H9 (cell line): Measurements from ENCODE around the gene MACC1. TPM values are rescaled to one million over a fixed set of nuclear protein-coding genes. Genes with fewer than 3 reads are reported as not detected.

Source experiments
- DNase-seq: peaks from one replicate; pipeline ENCODE4 v3.0.0-alpha.2; 2017
- H2AFZ ChIP-seq: one replicate; pipeline ENCODE4 v1.6.1; 2013; ENCODE audit warnings: mild to moderate bottlenecking, low read length, control low read depth, moderate library complexity
- H2AK5ac ChIP-seq: 2 replicates; pipeline ENCODE4 v1.6.1; 2013; ENCODE audit warnings: low read length, control low read depth, mixed read lengths; ENCODE audit not compliant: insufficient read length
- H2BK120ac ChIP-seq: one replicate; pipeline ENCODE4 v1.6.1; 2013; ENCODE audit warnings: low read depth, mild to moderate bottlenecking, low read length, control low read depth, inconsistent platforms; ENCODE audit not compliant: poor library complexity, severe bottlenecking
- H2BK12ac ChIP-seq: 2 replicates; pipeline ENCODE4 v1.6.1; 2013; ENCODE audit warnings: low read length, control low read depth, mixed read lengths, low read depth; ENCODE audit not compliant: insufficient read length
- H2BK15ac ChIP-seq: 2 replicates; pipeline ENCODE4 v1.6.1; 2013; ENCODE audit warnings: low read depth, low read length, control low read depth
- H2BK20ac ChIP-seq: one replicate; pipeline ENCODE4 v1.6.1; 2013; ENCODE audit warnings: low read depth, mild to moderate bottlenecking, low read length, control low read depth, inconsistent platforms; ENCODE audit not compliant: poor library complexity, severe bottlenecking
- H2BK5ac ChIP-seq: 2 replicates; pipeline ENCODE4 v1.6.1; 2013; ENCODE audit warnings: low read length, control low read depth, mixed read lengths; ENCODE audit not compliant: insufficient read length
- H3K14ac ChIP-seq: 2 replicates; pipeline ENCODE4 v1.6.1; 2013; ENCODE audit warnings: low read length, control low read depth; ENCODE audit not compliant: insufficient read depth
- H3K18ac ChIP-seq: 2 replicates; pipeline ENCODE4 v1.6.1; 2013; ENCODE audit warnings: low read depth, mild to moderate bottlenecking, mixed read lengths, low read length, control low read depth; ENCODE audit not compliant: insufficient read length
- H3K23ac ChIP-seq: 2 replicates; pipeline ENCODE4 v1.6.1; 2013; ENCODE audit warnings: low read length, control low read depth, mixed read lengths, low read depth; ENCODE audit not compliant: insufficient read length
- H3K23me2 ChIP-seq: 2 replicates; pipeline ENCODE4 v1.6.1; 2013; ENCODE audit warnings: low read depth, mild to moderate bottlenecking, mixed read lengths, low read length, control low read depth; ENCODE audit not compliant: insufficient read length, poor library complexity, severe bottlenecking
- H3K27ac ChIP-seq: 2 replicates; pipeline ENCODE4 v1.5.1; 2013; ENCODE audit warnings: low read length, control low read depth, mixed read lengths, low read depth; ENCODE audit not compliant: insufficient read length
- H3K27me3 ChIP-seq: 2 replicates; pipeline ENCODE4 v1.6.1; 2013; ENCODE audit warnings: low read length, control low read depth, inconsistent platforms; ENCODE audit not compliant: insufficient read depth
- H3K4ac ChIP-seq: 2 replicates; pipeline ENCODE4 v1.6.1; 2013; ENCODE audit warnings: low read depth, mild to moderate bottlenecking, control low read depth, inconsistent platforms, low read length, moderate library complexity
- H3K4me1 ChIP-seq: 2 replicates; pipeline ENCODE4 v1.6.1; 2013; ENCODE audit warnings: low read length, control low read depth, inconsistent platforms; ENCODE audit not compliant: insufficient read depth
- H3K4me2 ChIP-seq: 2 replicates; pipeline ENCODE4 v1.6.1; 2013; ENCODE audit warnings: low read length, control low read depth, mixed read lengths; ENCODE audit not compliant: insufficient read length, insufficient read depth
- H3K56ac ChIP-seq: 2 replicates; pipeline ENCODE4 v1.6.1; 2013; ENCODE audit warnings: low read depth, mild to moderate bottlenecking, mixed read lengths, low read length, control low read depth; ENCODE audit not compliant: insufficient read length
- H3K79me1 ChIP-seq: 2 replicates; pipeline ENCODE4 v1.6.1; 2013; ENCODE audit warnings: low read depth, mild to moderate bottlenecking, moderate library complexity, low read length, control low read depth, inconsistent platforms; ENCODE audit not compliant: insufficient read depth, poor library complexity, severe bottlenecking
- H3K79me2 ChIP-seq: 2 replicates; pipeline ENCODE4 v1.6.1; 2013; ENCODE audit warnings: low read length, control low read depth, inconsistent platforms; ENCODE audit not compliant: insufficient read depth
- H3K9ac ChIP-seq: 2 replicates; pipeline ENCODE4 v1.6.1; 2013; ENCODE audit warnings: low read length, control low read depth, mixed read lengths; ENCODE audit not compliant: insufficient read length; ENCODE audit errors: extremely low read depth
- H3K9me3 ChIP-seq: one replicate; pipeline ENCODE4 v1.6.1; 2013; ENCODE audit warnings: low read depth, low read length, inconsistent platforms; ENCODE audit not compliant: control insufficient read depth
- H3T11ph ChIP-seq: one replicate; pipeline ENCODE4 v1.6.1; 2013; ENCODE audit warnings: mild to moderate bottlenecking, low read length, control low read depth, inconsistent platforms
- H4K20me1 ChIP-seq: one replicate; pipeline ENCODE4 v1.6.1; 2013; ENCODE audit not compliant: control insufficient read depth, insufficient read length, insufficient read depth
- H4K5ac ChIP-seq: 2 replicates; pipeline ENCODE4 v1.6.1; 2013; ENCODE audit warnings: low read depth, mild to moderate bottlenecking, mixed read lengths, low read length, control low read depth; ENCODE audit not compliant: insufficient read length
- H4K8ac ChIP-seq: replicated peaks from 2 replicates; pipeline ENCODE4 v1.6.1; 2013; ENCODE audit warnings: low read length, control low read depth, mixed read lengths, low read depth; ENCODE audit not compliant: insufficient read length
- H4K91ac ChIP-seq: 2 replicates; pipeline ENCODE4 v1.6.1; 2013; ENCODE audit warnings: low read depth, mild to moderate bottlenecking, moderate library complexity, mixed read lengths, low read length, control low read depth; ENCODE audit not compliant: insufficient read length
- H3K27ac Mint-ChIP-seq, 3 experiments: 2 replicates in 2 of 3; 3 replicates in 1 of 3; pipeline ENCODE4 v1.8.0; 2020 to 2021; ENCODE audit warnings: mixed read lengths in 3 of 3, mild to moderate bottlenecking in 1 of 3, moderate library complexity in 1 of 3
- H3K27me3 Mint-ChIP-seq: 2 replicates; pipeline ENCODE4 v1.8.0; 2021; ENCODE audit warnings: low read depth, mild to moderate bottlenecking, moderate library complexity, mixed read lengths
- H3K36me3 Mint-ChIP-seq, 3 experiments: 2 replicates in 2 of 3; 3 replicates in 1 of 3; pipeline ENCODE4 v1.8.0; 2020 to 2021; ENCODE audit warnings: low read depth in 3 of 3, mixed read lengths in 3 of 3; ENCODE audit not compliant: insufficient read depth in 1 of 3
- H3K4me1 Mint-ChIP-seq, 2 experiments: 2 replicates each; pipeline ENCODE4 v1.8.0; 2020; ENCODE audit warnings: mixed read lengths in 2 of 2
- H3K4me3 Mint-ChIP-seq, 2 experiments: 2 replicates in 1 of 2; 3 replicates in 1 of 2; pipeline ENCODE4 v1.8.0; 2020 to 2021; ENCODE audit warnings: mild to moderate bottlenecking in 2 of 2, mixed read lengths in 2 of 2, moderate library complexity in 1 of 2
- H3K9me3 Mint-ChIP-seq, 2 experiments: 2 replicates in 1 of 2; 3 replicates in 1 of 2; pipeline ENCODE4 v1.8.0; 2020; ENCODE audit warnings: mild to moderate bottlenecking in 2 of 2, mixed read lengths in 2 of 2, moderate library complexity in 1 of 2
- WGBS: extraction: QIAGEN DNeasy Blood & Tissue Kit; methylation state at CpG from one replicate; pipeline ENCODE4 v1.1.7; 2013; ENCODE audit warnings: missing lambda C conversion rate, low lambda C conversion rate, mixed read lengths; ENCODE audit not compliant: insufficient read length; ENCODE audit errors: extremely low coverage; 5-methylcytosine and 5-hydroxymethylcytosine counted together
- total RNA-seq: library from RNA; stranded (reverse); gene quantifications from 2 replicates; pipeline ENCODE4 v1.2.1, GENCODE V29; 2021
- TF ChIP-seq, protein P1 (sequence below): fragments of 200-600 bp; sonication (generic); conservative IDR thresholded peaks from 3 replicates; pipeline ENCODE4 v1.8.0; 2021; ENCODE audit warnings: antibody characterized with exemption, mild to moderate bottlenecking

The MACC1 gene
- total RNA-seq, 1 experiment from 2014 or later, result 11.0 TPM

DNA sequence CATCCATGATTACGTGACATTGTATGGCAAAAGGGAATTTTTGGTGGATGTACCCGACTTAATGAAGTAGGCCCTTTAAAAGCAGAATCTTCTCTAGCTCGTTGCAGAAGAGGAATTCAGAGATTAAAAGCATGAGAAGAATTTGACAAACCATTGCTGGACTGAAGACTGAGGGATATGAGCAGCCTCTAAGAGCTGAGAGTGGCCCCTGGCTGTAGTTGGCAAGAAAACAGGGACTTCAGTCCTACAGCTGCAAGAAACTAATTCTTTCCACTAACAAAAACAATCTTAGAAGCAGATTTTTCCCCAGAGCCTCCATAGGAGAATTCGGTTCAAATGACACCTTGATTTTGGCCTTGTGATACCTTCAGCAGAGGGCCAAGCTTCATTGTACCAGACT is 34.1 kb downstream of the MACC1 start:
- H4K91ac ChIP-seq, result no peak overlapping the region
- H3K9me3 ChIP-seq, result no peaks in the 10 kb centered on the region
- H2BK12ac ChIP-seq, result no peak overlapping the region
- no peak overlapping the region for H2AFZ ChIP-seq
- no peak overlapping the region for H3K4me2 ChIP-seq
- TF ChIP-seq, protein P1, sequence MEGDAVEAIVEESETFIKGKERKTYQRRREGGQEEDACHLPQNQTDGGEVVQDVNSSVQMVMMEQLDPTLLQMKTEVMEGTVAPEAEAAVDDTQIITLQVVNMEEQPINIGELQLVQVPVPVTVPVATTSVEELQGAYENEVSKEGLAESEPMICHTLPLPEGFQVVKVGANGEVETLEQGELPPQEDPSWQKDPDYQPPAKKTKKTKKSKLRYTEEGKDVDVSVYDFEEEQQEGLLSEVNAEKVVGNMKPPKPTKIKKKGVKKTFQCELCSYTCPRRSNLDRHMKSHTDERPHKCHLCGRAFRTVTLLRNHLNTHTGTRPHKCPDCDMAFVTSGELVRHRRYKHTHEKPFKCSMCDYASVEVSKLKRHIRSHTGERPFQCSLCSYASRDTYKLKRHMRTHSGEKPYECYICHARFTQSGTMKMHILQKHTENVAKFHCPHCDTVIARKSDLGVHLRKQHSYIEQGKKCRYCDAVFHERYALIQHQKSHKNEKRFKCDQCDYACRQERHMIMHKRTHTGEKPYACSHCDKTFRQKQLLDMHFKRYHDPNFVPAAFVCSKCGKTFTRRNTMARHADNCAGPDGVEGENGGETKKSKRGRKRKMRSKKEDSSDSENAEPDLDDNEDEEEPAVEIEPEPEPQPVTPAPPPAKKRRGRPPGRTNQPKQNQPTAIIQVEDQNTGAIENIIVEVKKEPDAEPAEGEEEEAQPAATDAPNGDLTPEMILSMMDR, result no peak
- H2AK5ac ChIP-seq, result no peak overlapping the region
- no peak for DNase-seq
- no peak overlapping the region for H2BK120ac ChIP-seq
- H4K8ac ChIP-seq, result no peak overlapping the region
- H3K27ac Mint-ChIP-seq, result 0 out of 7 replicates have a peak overlapping the region, but pooled peaks of 1 of the 3 experiments have one; percentile 20
- no peaks in the 10 kb centered on the region for H3K4me1 Mint-ChIP-seq
- no peaks in the 10 kb centered on the region for H3K79me2 ChIP-seq
- no peaks in the 10 kb centered on the region for H3K36me3 Mint-ChIP-seq
- no peak overlapping the region for H3T11ph ChIP-seq
- H3K18ac ChIP-seq, result no peak overlapping the region
- H3K4ac ChIP-seq, result no peak overlapping the region
- no peak overlapping the region for H3K4me3 Mint-ChIP-seq
- no peaks in the 10 kb centered on the region for H4K20me1 ChIP-seq
- H2BK20ac ChIP-seq, result no peak overlapping the region
- H3K27me3 Mint-ChIP-seq, result no peaks in the 10 kb centered on the region
- H3K27me3 ChIP-seq, result no peaks in the 10 kb centered on the region
- H3K9ac ChIP-seq, result no peak overlapping the region
- no peaks in the 10 kb centered on the region for H3K9me3 Mint-ChIP-seq
- H3K27ac ChIP-seq, result no peak overlapping the region
- H2BK5ac ChIP-seq, result no peak overlapping the region
- H4K5ac ChIP-seq, result no peak overlapping the region
- H3K14ac ChIP-seq, result no peak overlapping the region
- no peaks in the 10 kb centered on the region for H3K23me2 ChIP-seq
- H3K79me1 ChIP-seq, result no peaks in the 10 kb centered on the region
- H3K56ac ChIP-seq, result no peak overlapping the region
- WGBS, result no CpG with 5 or more reads among the region's 4 CpGs
- H3K23ac ChIP-seq, result no peak overlapping the region
- no peaks in the 10 kb centered on the region for H3K4me1 ChIP-seq
- no peak overlapping the region for H2BK15ac ChIP-seq
